Measurements from ENCODE around the gene ATP2B2. TPM values are rescaled to one million over a fixed set of nuclear protein-coding genes. Genes with fewer than 3 reads are reported as not detected.

The ATP2B2 gene
- total RNA-seq, 2 experiments from 2014 or later, result not detected

- Mint-ChIP-seq H3K36me3 (peaks cover 7% of the 10 kb centered on the region), H3K4me1 (peaks cover 23% of the 10 kb centered on the region), H3K27me3 (no peaks in the 10 kb centered on the region), H3K27ac (no peak overlapping the region), H3K4me3 (no peak overlapping the region), H3K9me3 (no peaks in the 10 kb centered on the region)
- no peak for DNase-seq
Measured at GRCh38 chr3:10317311-10317960, 187.9 kb downstream of the ATP2B2 start.

- Mint-ChIP-seq H3K4me1 (peaks cover 21% of the 10 kb centered on the region), H3K9me3 (no peaks in the 10 kb centered on the region), H3K27me3 (no peaks in the 10 kb centered on the region), H3K27ac (no peak overlapping the region), H3K4me3 (no peak overlapping the region), H3K36me3 (peaks cover 7% of the 10 kb centered on the region)
- no peak for DNase-seq
Measured at GRCh38 chr3:10315771-10316344, 189.5 kb downstream of the ATP2B2 start.

- DNase-seq, result no peak
- Mint-ChIP-seq H3K4me1 (peaks cover 26% of the 10 kb centered on the region), H3K4me3 (no peak overlapping the region), H3K27ac (no peak overlapping the region), H3K9me3 (no peaks in the 10 kb centered on the region), H3K27me3 (no peaks in the 10 kb centered on the region), H3K36me3 (peaks cover 11% of the 10 kb centered on the region)
Measured at GRCh38 chr3:10315101-10315500, 190.3 kb downstream of the ATP2B2 start.

- no peaks in the 10 kb centered on the region for H3K27me3 Mint-ChIP-seq
- H3K4me1 Mint-ChIP-seq, result peaks cover 12% of the 10 kb centered on the region
- H3K9me3 Mint-ChIP-seq, result no peaks in the 10 kb centered on the region
- H3K27ac Mint-ChIP-seq, result no peak overlapping the region
- DNase-seq, result no peak
- peaks cover 19% of the 10 kb centered on the region for H3K36me3 Mint-ChIP-seq
- H3K4me3 Mint-ChIP-seq, result no peak overlapping the region
Measured at GRCh38 chr3:10312861-10313260, 192.5 kb downstream of the ATP2B2 start.

GRCh38 chr3:10312391-10312790 is 193.0 kb downstream of the ATP2B2 start:
- no peak for DNase-seq
- H3K27ac Mint-ChIP-seq, result peak overlapping the region; percentile 29
- H3K9me3 Mint-ChIP-seq, result no peaks in the 10 kb centered on the region
- H3K4me3 Mint-ChIP-seq, result no peak overlapping the region
- peaks cover 8% of the 10 kb centered on the region for H3K4me1 Mint-ChIP-seq
- no peaks in the 10 kb centered on the region for H3K27me3 Mint-ChIP-seq
- H3K36me3 Mint-ChIP-seq, result peaks cover 19% of the 10 kb centered on the region

GRCh38 chr3:10311710-10312109 is 193.7 kb downstream of the ATP2B2 start:
- no peaks in the 10 kb centered on the region for H3K9me3 Mint-ChIP-seq
- peaks cover 6% of the 10 kb centered on the region for H3K4me1 Mint-ChIP-seq
- no peak overlapping the region for H3K4me3 Mint-ChIP-seq
- H3K27me3 Mint-ChIP-seq, result no peaks in the 10 kb centered on the region
- DNase-seq, result no peak
- peaks cover 19% of the 10 kb centered on the region for H3K36me3 Mint-ChIP-seq
- no peak overlapping the region for H3K27ac Mint-ChIP-seq

- peaks cover 19% of the 10 kb centered on the region for H3K36me3 Mint-ChIP-seq
- no peaks in the 10 kb centered on the region for H3K9me3 Mint-ChIP-seq
- peak overlapping the region; percentile 39 for H3K27ac Mint-ChIP-seq
- no peaks in the 10 kb centered on the region for H3K27me3 Mint-ChIP-seq
- no peak overlapping the region for H3K4me3 Mint-ChIP-seq
- peaks cover 6% of the 10 kb centered on the region for H3K4me1 Mint-ChIP-seq
- no peak for DNase-seq
Measured at GRCh38 chr3:10310578-10310977, 194.8 kb downstream of the ATP2B2 start.

GRCh38 chr3:10309736-10310135 is 195.7 kb downstream of the ATP2B2 start:
- Mint-ChIP-seq H3K4me1 (peaks cover 6% of the 10 kb centered on the region), H3K27me3 (no peaks in the 10 kb centered on the region), H3K27ac (peak overlapping the region; percentile 72), H3K9me3 (no peaks in the 10 kb centered on the region), H3K36me3 (peaks cover 19% of the 10 kb centered on the region), H3K4me3 (no peak overlapping the region)
- DNase-seq, result no peak

GRCh38 chr3:10308678-10309077 is 196.7 kb downstream of the ATP2B2 start:
- Mint-ChIP-seq H3K27ac (no peak overlapping the region), H3K4me1 (peaks cover 6% of the 10 kb centered on the region), H3K9me3 (no peaks in the 10 kb centered on the region), H3K27me3 (no peaks in the 10 kb centered on the region), H3K4me3 (no peak overlapping the region), H3K36me3 (peaks cover 20% of the 10 kb centered on the region)
- DNase-seq, result no peak

- Mint-ChIP-seq H3K4me3 (no peak overlapping the region), H3K36me3 (peaks cover 22% of the 10 kb centered on the region), H3K27ac (peak overlapping the region; percentile 5)
Measured at GRCh38 chr3:10306156-10306555, 199.2 kb downstream of the ATP2B2 start.

GRCh38 chr3:10305331-10305902 is 200.0 kb downstream of the ATP2B2 start:
- H3K9me3 Mint-ChIP-seq, result no peaks in the 10 kb centered on the region
- H3K27me3 Mint-ChIP-seq, result no peaks in the 10 kb centered on the region
- H3K4me1 Mint-ChIP-seq, result peaks cover 2% of the 10 kb centered on the region
- peak overlapping the region; percentile 34 for H3K27ac Mint-ChIP-seq
- H3K4me3 Mint-ChIP-seq, result no peak overlapping the region
- peaks cover 23% of the 10 kb centered on the region for H3K36me3 Mint-ChIP-seq
- no peak for DNase-seq

More at GRCh38 chr3:10306156-10306555, 199.2 kb downstream of the ATP2B2 start:
- no peak for DNase-seq
- no peaks in the 10 kb centered on the region for H3K27me3 Mint-ChIP-seq
- no peaks in the 10 kb centered on the region for H3K9me3 Mint-ChIP-seq
- peaks cover 6% of the 10 kb centered on the region for H3K4me1 Mint-ChIP-seq

GRCh38 chr3:10304905-10305304 is 200.5 kb downstream of the ATP2B2 start:
- no peaks in the 10 kb centered on the region for H3K9me3 Mint-ChIP-seq
- H3K4me1 Mint-ChIP-seq, result peaks cover 2% of the 10 kb centered on the region
- peaks cover 21% of the 10 kb centered on the region for H3K36me3 Mint-ChIP-seq
- H3K27ac Mint-ChIP-seq, result peak overlapping the region; percentile 34
- no peak for DNase-seq
- H3K27me3 Mint-ChIP-seq, result no peaks in the 10 kb centered on the region
- H3K4me3 Mint-ChIP-seq, result no peak overlapping the region

GRCh38 chr3:10303785-10304184 is 201.6 kb downstream of the ATP2B2 start:
- H3K27me3 Mint-ChIP-seq, result no peaks in the 10 kb centered on the region
- no peak overlapping the region for H3K27ac Mint-ChIP-seq
- peaks cover 23% of the 10 kb centered on the region for H3K36me3 Mint-ChIP-seq
- no peaks in the 10 kb centered on the region for H3K9me3 Mint-ChIP-seq
- H3K4me1 Mint-ChIP-seq, result peaks cover 13% of the 10 kb centered on the region
- DNase-seq, result no peak
- no peak overlapping the region for H3K4me3 Mint-ChIP-seq

- Mint-ChIP-seq H3K4me3 (no peak overlapping the region), H3K27me3 (no peaks in the 10 kb centered on the region), H3K9me3 (no peaks in the 10 kb centered on the region), H3K4me1 (peaks cover 13% of the 10 kb centered on the region), H3K27ac (peak overlapping the region; percentile 51), H3K36me3 (peaks cover 20% of the 10 kb centered on the region)
- DNase-seq, result no peak
Measured at GRCh38 chr3:10303105-10303504, 202.3 kb downstream of the ATP2B2 start.

GRCh38 chr3:10300087-10300486 is 205.3 kb downstream of the ATP2B2 start:
- no peaks in the 10 kb centered on the region for H3K9me3 Mint-ChIP-seq
- H3K27me3 Mint-ChIP-seq, result no peaks in the 10 kb centered on the region
- DNase-seq, result no peak
- no peak overlapping the region for H3K4me3 Mint-ChIP-seq
- peaks cover 28% of the 10 kb centered on the region for H3K36me3 Mint-ChIP-seq
- peak overlapping the region; percentile 73 for H3K27ac Mint-ChIP-seq
- peaks cover 13% of the 10 kb centered on the region for H3K4me1 Mint-ChIP-seq

- no peak for DNase-seq
- H3K4me3 Mint-ChIP-seq, result no peak overlapping the region
- peaks cover 30% of the 10 kb centered on the region for H3K36me3 Mint-ChIP-seq
- H3K27me3 Mint-ChIP-seq, result no peaks in the 10 kb centered on the region
- peak overlapping the region; percentile 73 for H3K27ac Mint-ChIP-seq
- no peaks in the 10 kb centered on the region for H3K9me3 Mint-ChIP-seq
- peaks cover 13% of the 10 kb centered on the region for H3K4me1 Mint-ChIP-seq
Measured at GRCh38 chr3:10299679-10300078, 205.7 kb downstream of the ATP2B2 start.
